ENCODE data around the gene CASS4. TPM values are rescaled to one million over a fixed set of nuclear protein-coding genes. Genes with fewer than 3 reads are reported as not detected.

CASS4 gene
- total RNA-seq, 1 experiment from 2014 or later, result 0.13 TPM

DNA sequence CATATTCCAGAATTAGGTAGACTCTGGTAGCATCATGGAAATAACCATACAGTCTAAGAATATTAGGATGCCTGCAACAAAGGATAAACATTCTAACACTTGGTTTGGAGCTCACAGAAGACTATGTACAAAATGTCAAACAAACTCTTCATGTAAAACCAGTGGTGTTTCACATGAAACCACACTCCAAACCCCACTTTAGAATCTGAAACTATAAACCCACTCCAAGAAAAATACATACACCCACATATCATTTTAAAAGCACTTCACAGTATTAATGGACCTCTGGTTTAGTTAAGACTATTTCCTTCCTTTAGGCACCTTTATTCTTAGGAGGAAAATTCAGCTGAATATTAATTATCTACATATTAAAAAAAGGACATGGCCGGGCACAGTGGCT is 30.6 kb upstream of the CASS4 start (continued):
- TF ChIP-seq, protein P1, sequence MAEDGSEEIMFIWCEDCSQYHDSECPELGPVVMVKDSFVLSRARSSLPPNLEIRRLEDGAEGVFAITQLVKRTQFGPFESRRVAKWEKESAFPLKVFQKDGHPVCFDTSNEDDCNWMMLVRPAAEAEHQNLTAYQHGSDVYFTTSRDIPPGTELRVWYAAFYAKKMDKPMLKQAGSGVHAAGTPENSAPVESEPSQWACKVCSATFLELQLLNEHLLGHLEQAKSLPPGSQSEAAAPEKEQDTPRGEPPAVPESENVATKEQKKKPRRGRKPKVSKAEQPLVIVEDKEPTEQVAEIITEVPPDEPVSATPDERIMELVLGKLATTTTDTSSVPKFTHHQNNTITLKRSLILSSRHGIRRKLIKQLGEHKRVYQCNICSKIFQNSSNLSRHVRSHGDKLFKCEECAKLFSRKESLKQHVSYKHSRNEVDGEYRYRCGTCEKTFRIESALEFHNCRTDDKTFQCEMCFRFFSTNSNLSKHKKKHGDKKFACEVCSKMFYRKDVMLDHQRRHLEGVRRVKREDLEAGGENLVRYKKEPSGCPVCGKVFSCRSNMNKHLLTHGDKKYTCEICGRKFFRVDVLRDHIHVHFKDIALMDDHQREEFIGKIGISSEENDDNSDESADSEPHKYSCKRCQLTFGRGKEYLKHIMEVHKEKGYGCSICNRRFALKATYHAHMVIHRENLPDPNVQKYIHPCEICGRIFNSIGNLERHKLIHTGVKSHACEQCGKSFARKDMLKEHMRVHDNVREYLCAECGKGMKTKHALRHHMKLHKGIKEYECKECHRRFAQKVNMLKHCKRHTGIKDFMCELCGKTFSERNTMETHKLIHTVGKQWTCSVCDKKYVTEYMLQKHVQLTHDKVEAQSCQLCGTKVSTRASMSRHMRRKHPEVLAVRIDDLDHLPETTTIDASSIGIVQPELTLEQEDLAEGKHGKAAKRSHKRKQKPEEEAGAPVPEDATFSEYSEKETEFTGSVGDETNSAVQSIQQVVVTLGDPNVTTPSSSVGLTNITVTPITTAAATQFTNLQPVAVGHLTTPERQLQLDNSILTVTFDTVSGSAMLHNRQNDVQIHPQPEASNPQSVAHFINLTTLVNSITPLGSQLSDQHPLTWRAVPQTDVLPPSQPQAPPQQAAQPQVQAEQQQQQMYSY (CRISPR knock-in tag; IDR thresholded peaks at IDR 0.05), result no peak
- TF ChIP-seq, protein P2, sequence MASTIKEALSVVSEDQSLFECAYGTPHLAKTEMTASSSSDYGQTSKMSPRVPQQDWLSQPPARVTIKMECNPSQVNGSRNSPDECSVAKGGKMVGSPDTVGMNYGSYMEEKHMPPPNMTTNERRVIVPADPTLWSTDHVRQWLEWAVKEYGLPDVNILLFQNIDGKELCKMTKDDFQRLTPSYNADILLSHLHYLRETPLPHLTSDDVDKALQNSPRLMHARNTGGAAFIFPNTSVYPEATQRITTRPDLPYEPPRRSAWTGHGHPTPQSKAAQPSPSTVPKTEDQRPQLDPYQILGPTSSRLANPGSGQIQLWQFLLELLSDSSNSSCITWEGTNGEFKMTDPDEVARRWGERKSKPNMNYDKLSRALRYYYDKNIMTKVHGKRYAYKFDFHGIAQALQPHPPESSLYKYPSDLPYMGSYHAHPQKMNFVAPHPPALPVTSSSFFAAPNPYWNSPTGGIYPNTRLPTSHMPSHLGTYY (CRISPR knock-in tag; IDR thresholded peaks at IDR 0.05), result no peak
- TF ChIP-seq JAZF1 (CRISPR knock-in tag; IDR thresholded peaks at IDR 0.05) (no peak), ETV6 (CRISPR knock-in tag; IDR thresholded peaks at IDR 0.05) (no peak), PRRX2 (CRISPR knock-in tag; IDR thresholded peaks at IDR 0.05) (no peak), TEAD1 (CRISPR knock-in tag; IDR thresholded peaks at IDR 0.05) (no peak), GABPB1 (CRISPR knock-in tag; IDR thresholded peaks at IDR 0.05) (no peak), TCF7 (CRISPR knock-in tag; IDR thresholded peaks at IDR 0.05; ENCODE audit: low read depth) (no peak), GRHL2 (CRISPR knock-in tag; IDR thresholded peaks at IDR 0.05; ENCODE audit: insufficient replicate concordance, severe bottlenecking) (no peak), ARID4B (CRISPR knock-in tag; IDR thresholded peaks at IDR 0.05; ENCODE audit: borderline replicate concordance) (no peak)

DNA sequence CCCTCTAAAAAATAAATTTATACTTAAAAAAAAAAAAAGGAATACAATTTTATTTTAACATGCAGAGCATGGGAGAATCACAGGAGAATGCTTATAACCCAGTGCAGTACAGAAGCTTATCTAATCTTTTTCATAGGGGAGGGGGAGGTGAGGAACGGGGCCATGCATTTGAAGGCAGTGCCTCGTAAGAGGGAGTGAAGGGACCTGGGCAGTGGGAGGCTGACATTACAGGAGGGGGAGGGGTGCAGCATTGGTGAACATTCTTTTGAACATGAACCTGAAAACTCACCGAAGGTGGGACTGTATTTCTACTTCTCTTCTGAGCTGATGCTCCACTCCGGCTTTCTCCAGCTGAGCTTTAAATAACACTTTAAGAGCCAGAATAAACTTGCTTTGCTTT is 29.4 kb upstream of the CASS4 start:
- no peak for DNase-seq (ENCODE audit: low spot score)
- ATAC-seq, result no peak
- no peaks in the 10 kb centered on the region for H3K27me3 Mint-ChIP-seq (ENCODE audit: low read depth)
- H3K9me3 Mint-ChIP-seq, result no peaks in the 10 kb centered on the region
- no peaks in the 10 kb centered on the region for H3K4me1 Mint-ChIP-seq
- ChIA-PET POLR2A (interaction anchor here (0.8 kb wide), 1 partner anchor 10 kb away, joined by 3 read pairs; the partner anchor contains the start of genes AURKA and CSTF1), CTCF (no interaction called here)
- H3K27ac Mint-ChIP-seq, result no peak overlapping the region
- peaks cover 82% of the 10 kb centered on the region for H3K36me3 Mint-ChIP-seq
- no peak overlapping the region for H3K4me3 Mint-ChIP-seq
- TF ChIP-seq GRHL2 (CRISPR knock-in tag; IDR thresholded peaks at IDR 0.05; ENCODE audit: insufficient replicate concordance, severe bottlenecking) (no peak), USF1 (CRISPR knock-in tag; IDR thresholded peaks at IDR 0.05) (no peak), ATF2 (CRISPR knock-in tag; IDR thresholded peaks at IDR 0.05; ENCODE audit: borderline replicate concordance, low read depth) (no peak), E2F4 (CRISPR knock-in tag; IDR thresholded peaks at IDR 0.05; ENCODE audit: borderline replicate concordance, low read depth) (no peak), CDX4 (CRISPR knock-in tag; IDR thresholded peaks at IDR 0.05; ENCODE audit: borderline replicate concordance) (no peak), SOX15 (CRISPR knock-in tag; IDR thresholded peaks at IDR 0.05) (no peak), RORB (CRISPR knock-in tag; IDR thresholded peaks at IDR 0.05) (no peak)
- TF ChIP-seq, protein P3, sequence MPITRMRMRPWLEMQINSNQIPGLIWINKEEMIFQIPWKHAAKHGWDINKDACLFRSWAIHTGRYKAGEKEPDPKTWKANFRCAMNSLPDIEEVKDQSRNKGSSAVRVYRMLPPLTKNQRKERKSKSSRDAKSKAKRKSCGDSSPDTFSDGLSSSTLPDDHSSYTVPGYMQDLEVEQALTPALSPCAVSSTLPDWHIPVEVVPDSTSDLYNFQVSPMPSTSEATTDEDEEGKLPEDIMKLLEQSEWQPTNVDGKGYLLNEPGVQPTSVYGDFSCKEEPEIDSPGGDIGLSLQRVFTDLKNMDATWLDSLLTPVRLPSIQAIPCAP (CRISPR knock-in tag; IDR thresholded peaks at IDR 0.05), result no peak
- TF ChIP-seq, protein P1 (CRISPR knock-in tag; IDR thresholded peaks at IDR 0.05), result no peak
